Subcutaneous adipose tissue (tissue), 4 donors: ENCODE results near the gene SLC7A5. TPM values are rescaled to one million over a fixed set of nuclear protein-coding genes. Genes with fewer than 3 reads are reported as not detected.

Experiments
- total RNA-seq, 4 donors: library from RNA; depleted of rRNA; stranded (reverse); fragments of >200 nt; gene quantifications; one replicate each; pipeline ENCODE4 v1.1.0, GENCODE V29; 2016
- TF ChIP-seq, protein P1 (sequence below): fragments of 450-650 bp; IDR thresholded peaks from one replicate; pipeline ENCODE4 v1.5.1; 2016; ENCODE audit warnings: low read depth, mild to moderate bottlenecking, control low read depth, antibody characterized with exemption, moderate library complexity

SLC7A5 gene
- total RNA-seq, 4 donors from 2014 or later, result 0.38 to 1.5 (median 1.2) TPM

DNA sequence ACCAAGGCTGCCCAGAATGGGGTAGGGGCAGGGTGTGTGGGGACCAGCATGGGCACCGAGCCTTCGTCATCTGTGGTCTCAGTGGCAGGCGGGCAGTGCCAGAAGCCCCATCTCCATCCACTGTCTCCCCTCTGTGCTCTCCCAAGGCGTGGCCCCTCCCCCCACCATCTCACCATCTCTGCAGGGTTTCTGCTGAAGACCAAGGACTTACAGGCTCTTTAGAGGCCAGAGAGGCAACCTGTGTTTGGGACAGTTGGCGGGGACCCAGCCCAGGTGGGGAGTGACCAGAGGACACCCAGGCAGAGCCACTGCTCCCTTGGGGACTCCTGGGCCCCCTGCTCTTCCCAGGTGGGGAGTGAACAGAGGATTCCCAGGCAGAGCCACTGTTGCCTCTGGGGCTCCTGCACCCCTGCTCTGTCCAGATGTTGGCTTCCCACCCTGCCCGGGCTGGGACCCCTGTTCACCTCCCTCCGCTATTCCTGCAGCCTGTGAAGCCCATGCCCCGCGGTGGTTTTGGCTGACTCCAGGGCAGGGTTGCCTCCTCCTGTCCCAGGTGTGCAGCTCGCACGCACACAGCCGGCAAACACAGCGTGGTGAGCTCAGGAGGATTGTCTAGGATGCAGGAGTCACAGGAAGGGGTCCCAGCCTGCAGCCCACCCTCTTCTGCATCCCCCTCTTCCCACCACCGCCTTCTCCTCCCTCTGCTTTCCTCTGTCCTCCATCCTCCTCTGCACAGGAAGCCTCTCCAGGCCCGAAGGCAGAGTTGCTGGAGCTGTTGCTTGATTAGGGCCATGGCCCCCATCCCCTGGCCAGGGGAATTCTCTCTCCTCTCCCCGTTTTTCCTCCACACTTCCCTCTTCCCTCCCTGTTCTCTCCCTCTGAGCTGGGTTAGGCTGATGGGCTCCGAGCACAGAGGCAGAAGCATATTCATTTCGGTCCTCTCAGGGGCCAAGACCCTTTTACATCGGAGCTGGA lies 45.0 kb downstream of the SLC7A5 start:
- TF ChIP-seq, protein P1, sequence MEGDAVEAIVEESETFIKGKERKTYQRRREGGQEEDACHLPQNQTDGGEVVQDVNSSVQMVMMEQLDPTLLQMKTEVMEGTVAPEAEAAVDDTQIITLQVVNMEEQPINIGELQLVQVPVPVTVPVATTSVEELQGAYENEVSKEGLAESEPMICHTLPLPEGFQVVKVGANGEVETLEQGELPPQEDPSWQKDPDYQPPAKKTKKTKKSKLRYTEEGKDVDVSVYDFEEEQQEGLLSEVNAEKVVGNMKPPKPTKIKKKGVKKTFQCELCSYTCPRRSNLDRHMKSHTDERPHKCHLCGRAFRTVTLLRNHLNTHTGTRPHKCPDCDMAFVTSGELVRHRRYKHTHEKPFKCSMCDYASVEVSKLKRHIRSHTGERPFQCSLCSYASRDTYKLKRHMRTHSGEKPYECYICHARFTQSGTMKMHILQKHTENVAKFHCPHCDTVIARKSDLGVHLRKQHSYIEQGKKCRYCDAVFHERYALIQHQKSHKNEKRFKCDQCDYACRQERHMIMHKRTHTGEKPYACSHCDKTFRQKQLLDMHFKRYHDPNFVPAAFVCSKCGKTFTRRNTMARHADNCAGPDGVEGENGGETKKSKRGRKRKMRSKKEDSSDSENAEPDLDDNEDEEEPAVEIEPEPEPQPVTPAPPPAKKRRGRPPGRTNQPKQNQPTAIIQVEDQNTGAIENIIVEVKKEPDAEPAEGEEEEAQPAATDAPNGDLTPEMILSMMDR, result no peak

DNA sequence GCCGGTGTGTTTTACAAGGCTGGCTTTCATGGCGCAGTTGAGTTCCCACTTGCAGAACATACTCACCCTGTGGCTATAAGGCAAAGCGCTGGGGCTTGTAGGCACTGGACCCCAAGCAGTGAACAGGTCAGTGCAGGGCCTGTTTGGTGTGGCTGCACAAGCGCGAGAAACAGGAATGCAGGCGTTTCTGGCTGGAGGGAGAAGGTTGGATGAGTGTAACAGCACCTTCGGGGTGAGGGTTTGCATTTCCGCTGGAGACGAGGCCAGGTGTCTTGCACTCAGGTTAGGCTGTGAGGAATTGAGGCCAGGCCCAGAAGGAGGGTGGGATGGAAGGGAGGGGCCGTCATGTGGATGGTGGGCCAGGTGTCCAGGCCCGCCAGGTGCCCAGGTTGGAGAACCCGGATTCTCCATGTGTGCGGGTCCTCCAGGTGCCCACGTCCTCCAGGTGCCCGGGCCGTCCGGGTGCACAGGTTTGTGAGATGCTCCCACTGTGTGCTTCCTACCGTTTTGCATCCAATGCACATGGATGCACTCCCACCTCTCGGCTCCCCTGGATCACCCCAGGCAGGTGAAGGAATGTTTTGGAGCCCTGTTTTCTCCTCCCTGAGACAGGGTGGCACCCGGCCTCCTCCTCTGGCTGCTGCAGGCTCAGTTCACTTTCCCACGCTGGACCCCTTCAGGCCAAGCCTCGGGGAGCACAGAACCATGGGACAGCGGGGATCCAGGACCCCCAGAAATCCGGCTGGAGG lies 46.0 kb downstream of the SLC7A5 start:
- TF ChIP-seq, protein P1, result no peak

GRCh38 chr16:87822108-87822970 lies 47.0 kb downstream of the SLC7A5 start:
- TF ChIP-seq, protein P1, result no peak

DNA sequence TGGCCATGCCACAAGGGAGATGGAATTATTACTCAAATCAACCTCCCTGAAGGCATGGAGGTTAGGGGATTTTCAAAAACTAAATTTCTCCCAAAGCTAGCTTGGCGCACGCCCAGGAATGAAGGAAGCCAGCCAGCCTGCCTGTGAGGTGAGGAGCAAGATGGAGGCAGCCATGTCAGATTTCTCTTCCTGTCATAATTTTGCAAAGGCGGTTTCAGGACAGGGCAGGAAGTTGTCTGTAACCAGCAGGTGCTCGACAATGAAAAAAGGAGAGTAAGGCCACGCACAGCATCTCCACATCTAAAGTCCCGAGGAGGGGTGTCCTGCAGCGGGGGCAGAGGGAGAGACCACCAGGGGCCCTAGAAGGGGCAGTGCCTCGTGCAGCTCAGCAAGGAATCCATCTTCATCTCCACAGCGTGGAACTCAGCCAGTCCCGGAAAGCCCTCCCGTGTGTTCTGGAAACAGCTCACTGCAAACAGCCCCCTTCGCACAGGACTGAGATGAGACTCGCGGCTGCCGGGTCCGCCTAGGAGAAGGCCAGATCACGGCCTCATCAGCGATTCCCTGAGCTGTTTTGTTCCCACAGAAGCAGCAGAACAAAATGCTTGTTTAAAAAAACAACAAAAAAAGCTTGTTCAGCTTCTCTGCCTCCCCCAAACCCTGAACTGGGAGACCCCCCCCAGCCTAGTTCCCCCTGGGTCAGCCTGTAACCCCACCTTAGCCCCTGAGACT lies 47.8 kb downstream of the SLC7A5 start:
- TF ChIP-seq, protein P1, result no peak

- TF ChIP-seq, protein P1, result no peak
Measured at GRCh38 chr16:87819983-87820382, 49.3 kb downstream of the SLC7A5 start.

- TF ChIP-seq, protein P1, result no peak
Measured at GRCh38 chr16:87819282-87819681, 50.0 kb downstream of the SLC7A5 start.
